SW 1271 (cell line): ENCODE data around the gene GATAD2A.

Source experiments
- DNase-seq, 2 experiments: peaks; one replicate each; lab custom pipeline; 2025; lab: John Stamatoyannopoulos, UW

Gene GATAD2A

DNA sequence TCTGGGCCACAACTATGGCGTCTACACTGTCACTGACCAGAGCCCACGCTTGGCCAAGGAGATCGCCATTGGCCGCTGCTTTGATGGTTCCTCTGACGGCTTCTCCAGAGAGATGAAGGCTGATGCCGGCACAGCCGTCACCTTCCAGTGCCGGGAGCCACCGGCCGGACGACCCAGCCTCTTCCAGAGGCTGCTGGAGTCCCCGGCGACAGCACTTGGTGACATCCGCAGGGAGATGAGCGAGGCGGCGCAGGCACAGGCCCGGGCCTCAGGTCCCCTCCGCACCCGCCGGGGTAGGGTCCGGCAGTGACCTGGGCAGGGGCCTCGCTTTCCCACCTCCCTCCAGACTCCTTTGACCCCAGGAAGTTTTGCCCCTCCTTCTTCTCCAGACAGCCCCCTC, 140.2 kb downstream of the GATAD2A start:
- no peak for DNase-seq

DNA sequence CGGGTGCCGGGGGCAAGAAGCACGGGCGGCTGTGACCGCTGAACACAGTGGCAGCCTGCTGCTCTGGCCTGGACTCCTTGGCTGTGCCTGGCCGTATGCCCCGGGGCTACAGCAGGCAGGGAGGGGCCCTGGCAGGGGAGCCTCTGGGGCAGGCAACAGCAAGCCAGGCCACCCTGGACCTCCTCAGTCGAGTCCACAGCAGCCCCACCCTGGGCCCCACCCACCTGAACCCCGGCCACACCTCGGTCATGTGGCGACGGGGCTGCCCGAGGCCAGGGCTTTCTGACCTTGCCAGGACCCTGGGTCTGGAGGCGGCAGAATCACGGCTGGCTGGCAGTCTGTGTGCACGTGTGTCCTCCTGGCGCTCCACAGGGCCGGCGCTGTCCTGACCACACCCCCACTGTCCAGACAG, 141.3 kb downstream of the GATAD2A start:
- no peak for DNase-seq

DNA sequence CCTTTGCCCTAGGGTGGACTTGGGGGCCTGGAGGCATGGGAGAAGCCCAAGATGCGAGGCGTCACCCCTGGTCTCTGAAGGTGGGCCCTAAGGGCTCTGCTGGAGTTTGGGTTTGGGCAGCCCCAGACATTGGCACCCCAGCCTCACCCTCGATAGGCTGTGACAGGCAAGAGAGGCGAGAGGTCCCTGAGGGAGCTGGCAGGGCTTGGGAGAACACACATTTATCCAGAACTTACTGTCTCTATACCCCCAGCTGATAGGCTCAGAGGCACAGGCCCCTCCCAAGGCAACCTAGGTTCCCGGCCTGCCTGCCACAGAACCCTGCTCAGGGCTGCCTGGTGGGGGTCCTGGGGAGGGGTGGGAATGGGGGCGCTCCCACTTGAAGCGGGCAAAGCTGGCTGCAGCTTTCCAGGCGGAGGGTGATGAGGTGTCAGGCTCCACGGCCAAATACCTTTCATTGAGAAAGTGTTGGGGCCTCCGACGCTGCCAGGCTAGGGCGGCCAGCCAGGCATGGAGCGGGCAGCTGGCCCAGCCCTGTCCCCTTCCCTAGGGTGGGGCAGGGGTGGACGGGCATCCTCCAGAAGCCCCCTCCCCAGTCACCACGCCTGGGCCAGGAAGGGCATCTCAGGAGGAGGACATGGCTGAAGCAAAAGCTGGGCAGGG, 142.3 kb downstream of the GATAD2A start:
- no peak for DNase-seq

- no peak for DNase-seq
Measured at GRCh38 chr19:19548915-19549759, 143.7 kb downstream of the GATAD2A start.

DNA sequence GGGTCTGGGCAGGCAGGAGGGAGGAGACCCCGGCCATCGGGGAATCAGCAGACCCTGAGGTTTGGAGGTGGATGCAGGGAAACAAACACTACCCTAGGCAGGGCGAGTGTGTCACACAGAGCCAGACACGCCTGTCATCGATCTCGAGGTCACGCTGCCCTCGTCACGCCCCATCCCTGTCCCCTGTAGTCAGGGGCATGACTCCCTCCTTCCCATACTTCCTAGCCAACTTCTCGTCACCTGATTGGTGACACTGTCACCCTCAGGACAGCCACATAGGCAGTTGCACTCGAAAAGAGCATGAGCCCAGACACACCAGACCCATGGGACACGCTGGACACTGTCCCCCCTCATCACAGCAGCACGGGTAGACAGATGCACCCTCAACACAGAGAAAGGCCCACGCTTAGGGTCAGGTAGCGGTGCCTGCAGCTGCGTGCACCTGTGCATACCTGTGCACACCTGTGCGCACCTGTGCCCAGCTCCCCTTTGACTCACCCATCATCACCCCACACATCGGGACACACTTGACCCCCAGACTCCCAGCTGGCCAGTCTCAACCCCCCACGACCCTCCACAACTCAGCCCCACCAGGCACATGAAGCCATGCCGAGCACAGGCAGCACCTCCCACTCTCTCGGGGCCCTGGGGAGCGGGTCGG, 144.5 kb downstream of the GATAD2A start:
- no peak for DNase-seq

GRCh38 chr19:19550485-19550929, 145.0 kb downstream of the GATAD2A start:
- DNase-seq: no peak

- DNase-seq: no peak
Measured at GRCh38 chr19:19550972-19551852, 145.7 kb downstream of the GATAD2A start.

GRCh38 chr19:19551853-19552192, 146.3 kb downstream of the GATAD2A start:
- no peak for DNase-seq

DNA sequence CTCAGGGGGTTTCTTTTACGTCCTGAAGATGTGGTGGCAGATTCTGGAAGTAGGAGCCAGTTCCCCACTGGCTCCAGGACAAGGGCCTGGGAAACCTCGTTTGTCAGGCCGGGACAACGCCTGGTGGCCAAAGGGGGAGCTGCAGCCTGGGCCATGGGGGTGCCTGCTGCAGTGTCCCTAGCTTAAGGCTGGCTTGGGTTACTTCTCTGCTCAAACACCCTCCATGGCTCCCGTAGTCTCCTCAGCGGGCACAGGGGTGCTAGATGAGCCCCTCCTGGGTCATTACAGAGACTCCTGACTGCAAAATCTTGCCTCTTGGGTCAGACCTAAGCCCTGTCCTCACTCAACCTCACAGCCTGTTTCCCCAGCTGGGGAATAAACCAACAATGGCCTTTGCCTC, 147.3 kb downstream of the GATAD2A start:
- peak in 1 of 2 experiments; percentile 21 for DNase-seq

DNA sequence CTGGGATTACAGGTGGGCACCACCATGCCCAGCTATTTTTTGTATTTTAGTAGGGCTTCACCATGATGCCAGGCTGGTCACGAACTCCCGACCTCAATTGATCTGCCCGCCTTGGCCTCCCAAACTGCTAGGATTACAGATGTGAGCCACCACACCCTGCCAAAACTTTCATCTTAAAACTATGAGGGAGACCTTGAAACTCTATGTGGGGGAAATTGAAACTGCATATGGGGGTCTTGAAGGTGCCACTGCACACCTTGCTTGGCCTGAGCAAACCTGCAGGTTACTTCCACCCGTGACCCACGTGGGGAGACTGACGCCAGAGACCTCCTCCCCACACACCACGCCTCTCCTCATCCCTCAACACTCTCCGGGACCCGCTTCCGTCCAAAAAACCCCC, 148.2 kb downstream of the GATAD2A start:
- no peak for DNase-seq

GRCh38 chr19:19554074-19555023, 148.9 kb downstream of the GATAD2A start:
- peak in 1 of 2 experiments; percentile 27 for DNase-seq

- DNase-seq: no peak
Measured at GRCh38 chr19:19558055-19558454, 152.6 kb downstream of the GATAD2A start.
